SK-N-MC (cell line): Measurements from ENCODE around the gene PLPP3.

Experiments used
- EZH2 ChIP-seq: fragments of 200-600 bp; sonication (generic); IDR thresholded peaks from one replicate; pipeline ENCODE4 v1.6.1; 2017; ENCODE audit warnings: antibody characterized with exemption
- POLR2AphosphoS5 ChIP-seq: IDR thresholded peaks from 2 replicates; pipeline ENCODE4 v1.6.1; 2012; ENCODE audit warnings: mild to moderate bottlenecking, low read depth, low read length, borderline replicate concordance

DNA sequence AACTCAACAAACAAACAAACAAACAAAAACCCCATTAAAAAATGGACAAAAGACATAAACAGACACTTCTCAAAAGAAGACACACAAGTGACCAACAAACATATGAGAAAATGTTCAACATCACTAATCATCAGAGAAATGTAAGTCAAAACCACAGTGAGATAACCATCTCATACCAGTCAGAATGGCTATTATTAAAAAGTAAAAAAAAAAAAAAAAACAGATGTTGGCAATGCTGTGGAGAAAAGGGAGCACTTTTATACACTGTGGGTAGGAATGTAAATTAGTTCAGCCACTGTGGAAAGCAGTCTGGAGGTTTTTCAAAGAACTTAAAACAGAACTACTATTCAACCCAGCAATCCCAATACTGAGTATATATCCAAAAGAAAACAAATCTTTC is 94.7 kb downstream of the PLPP3 start:
- TF ChIP-seq EZH2, result no peak
- TF ChIP-seq POLR2AphosphoS5, result no peak
